G401 (cell line): ENCODE results near the gene CA7. TPM values are rescaled to one million over a fixed set of nuclear protein-coding genes. Genes with fewer than 3 reads are reported as not detected.
"Not testable (repeated sequence)": the region's sequence is repeated elsewhere in the genome, so short reads cannot be mapped to it uniquely, and the experiment has no call there.

Experiments
- DNase-seq: peaks from one replicate; pipeline ENCODE4 v3.0.0-alpha.2; 2015; ENCODE audit warnings: low spot score
- in situ Hi-C: cut with HindIII; loops from 2 replicates; pipeline ENCODE4 v1.10.0; 2016; ENCODE audit warnings: low sequenced_read_pairs, mixed read lengths
- total RNA-seq: library from RNA; depleted of rRNA; stranded (reverse); fragments of >200 nt; shearing (Covaris generic); gene quantifications from 2 replicates; pipeline ENCODE4 v1.2.3, GENCODE V29; 2014

Gene CA7
- total RNA-seq, 1 experiment from 2014 or later: not detected

DNA sequence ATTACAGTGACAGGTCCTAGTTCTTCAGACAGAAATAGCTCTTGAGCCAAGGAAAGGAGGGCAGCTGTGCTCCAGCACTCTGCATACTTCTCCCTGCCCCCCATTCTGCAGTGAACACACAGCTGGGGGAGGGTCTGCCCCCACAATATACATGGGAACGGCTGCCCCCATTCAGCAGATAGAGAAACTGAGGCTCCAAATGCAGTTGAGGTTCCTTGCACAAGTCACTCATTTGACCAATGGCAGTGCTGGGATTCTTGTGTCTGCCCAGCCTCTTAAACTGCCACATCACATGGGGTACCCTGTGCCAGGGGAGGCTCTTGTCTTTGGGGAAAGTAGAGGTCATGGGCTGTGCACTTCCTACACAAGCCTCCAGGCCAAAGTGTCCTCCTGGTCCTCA lies 25.2 kb downstream of the CA7 start:
- in situ Hi-C loops: no loop called here
- no peak for DNase-seq

- in situ Hi-C loops, DNase-seq: not testable (repeated sequence)
Observed at GRCh38 chr16:66871363-66871762, 27.1 kb downstream of the CA7 start.

- in situ Hi-C loops: no loop called here
Observed at GRCh38 chr16:66871840-66872239, 27.6 kb downstream of the CA7 start.

DNA sequence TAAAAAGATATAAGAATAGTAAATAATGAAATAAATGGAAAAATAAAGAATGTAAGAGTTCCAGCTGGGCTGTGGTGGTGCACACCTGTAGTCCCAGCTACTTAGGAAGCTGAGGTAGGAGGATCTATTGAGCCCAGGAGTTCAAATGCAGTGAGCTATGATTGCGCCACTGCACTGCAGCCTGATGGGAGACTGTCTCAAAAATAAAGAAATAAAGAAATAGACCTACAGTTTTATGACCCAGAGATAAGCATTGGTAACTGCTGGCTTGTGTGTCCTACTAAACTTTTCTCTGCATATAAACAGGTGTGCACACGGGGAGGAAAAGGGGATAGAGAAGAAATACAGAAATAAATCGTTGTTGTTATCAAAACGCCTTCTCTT lies 28.3 kb downstream of the CA7 start:
- in situ Hi-C loops: no loop called here

More at GRCh38 chr16:66871840-66872239, 27.6 kb downstream of the CA7 start:
- no peak for DNase-seq

DNA sequence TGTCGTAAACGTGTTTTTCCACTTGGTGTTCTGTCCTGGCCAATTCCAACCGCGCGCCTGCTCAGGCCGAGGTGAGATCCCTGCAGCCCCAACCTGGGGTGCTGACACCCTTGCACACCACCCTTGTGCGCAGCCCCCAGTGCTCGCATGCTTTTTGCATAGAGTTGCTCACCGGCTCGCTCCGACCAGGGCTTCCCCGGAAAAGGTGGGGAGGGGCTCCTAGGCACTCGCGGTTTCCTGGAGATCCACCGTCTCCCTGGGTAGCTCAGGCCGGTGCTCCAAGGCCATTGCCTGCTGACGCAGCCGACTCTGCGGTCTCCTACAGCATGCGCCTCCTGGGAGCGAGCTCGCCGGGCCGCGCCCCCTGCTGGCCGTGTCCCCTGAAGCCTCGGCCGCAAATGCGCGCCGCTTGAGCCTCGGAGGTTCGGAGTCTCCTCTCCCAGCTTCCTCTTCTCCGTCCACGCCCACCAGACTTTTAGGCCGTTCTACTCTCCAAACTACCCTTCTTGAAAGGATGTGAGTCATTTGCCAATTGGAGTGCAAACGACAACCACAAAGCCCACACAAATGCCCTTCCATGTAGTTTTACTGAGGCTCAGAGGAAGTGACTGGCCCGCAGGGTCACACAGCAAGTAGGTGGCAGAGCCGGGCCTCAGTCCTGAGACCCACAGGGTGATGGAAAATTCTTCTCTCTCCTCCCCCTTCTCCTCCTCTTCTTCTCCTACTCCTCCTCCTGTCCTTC lies 28.9 kb downstream of the CA7 start:
- in situ Hi-C loops: no loop called here
- DNase-seq: peak; percentile 85

More for the DNA sequence above, 28.3 kb downstream of the CA7 start:
- peak; percentile 28 for DNase-seq

GRCh38 chr16:66873685-66874055 lies 29.5 kb downstream of the CA7 start:
- DNase-seq: no peak
- in situ Hi-C loops: no loop called here

GRCh38 chr16:66874079-66874775 lies 30.0 kb downstream of the CA7 start:
- DNase-seq: no peak
- in situ Hi-C loops: no loop called here

DNA sequence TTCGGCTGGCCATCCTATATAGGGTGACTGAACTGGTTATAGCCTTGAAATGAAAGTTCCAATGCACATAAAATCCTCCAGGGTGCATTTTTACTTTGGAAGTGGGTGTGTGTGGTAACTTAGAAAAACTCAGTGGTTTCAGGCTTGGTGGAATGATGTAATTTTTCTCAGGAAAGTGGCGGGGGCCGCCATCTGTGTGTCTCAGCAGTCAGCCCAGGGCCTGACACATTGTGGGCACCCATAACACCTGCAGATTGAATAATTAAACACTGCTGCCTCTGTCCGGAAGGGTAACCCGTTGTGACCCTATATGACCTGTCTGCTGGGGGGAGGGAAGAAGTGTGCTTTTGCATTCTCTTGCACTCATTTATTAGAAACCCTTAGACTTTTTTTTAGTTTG lies 33.9 kb downstream of the CA7 start:
- DNase-seq: no peak
- in situ Hi-C loops: no loop called here

GRCh38 chr16:66880288-66881013 lies 36.2 kb downstream of the CA7 start, which contains the start of gene PDP2:
PDP2 (plus strand) TSS chr16:66880515; CDS start chr16:66884285, 3,770 bp downstream.
- in situ Hi-C loops: no loop called here
- DNase-seq: peak; percentile 98

- in situ Hi-C loops: no loop called here
- DNase-seq: no peak
Observed at GRCh38 chr16:66881014-66881417, 36.8 kb downstream of the CA7 start.

DNA sequence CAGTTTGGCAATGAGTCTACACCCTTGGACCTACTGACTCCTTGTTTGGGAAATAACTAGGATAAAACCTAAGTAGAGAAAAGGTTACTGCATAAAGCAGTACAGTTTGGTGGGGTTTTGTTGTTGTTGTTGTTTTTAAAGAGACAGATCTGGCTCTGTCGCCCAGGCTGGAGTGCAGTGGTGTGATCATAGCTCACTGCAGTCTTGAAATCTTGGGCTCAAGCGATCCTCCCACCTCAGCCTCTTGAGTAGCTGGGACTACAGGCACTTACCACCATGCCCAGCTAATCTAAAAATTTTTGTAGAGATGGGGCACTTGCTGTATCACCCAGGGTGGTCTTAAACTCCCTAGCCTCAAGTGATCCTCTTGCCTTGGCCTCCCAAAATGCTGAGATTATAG lies 37.3 kb downstream of the CA7 start:
- in situ Hi-C loops: no loop called here
- no peak for DNase-seq

DNA sequence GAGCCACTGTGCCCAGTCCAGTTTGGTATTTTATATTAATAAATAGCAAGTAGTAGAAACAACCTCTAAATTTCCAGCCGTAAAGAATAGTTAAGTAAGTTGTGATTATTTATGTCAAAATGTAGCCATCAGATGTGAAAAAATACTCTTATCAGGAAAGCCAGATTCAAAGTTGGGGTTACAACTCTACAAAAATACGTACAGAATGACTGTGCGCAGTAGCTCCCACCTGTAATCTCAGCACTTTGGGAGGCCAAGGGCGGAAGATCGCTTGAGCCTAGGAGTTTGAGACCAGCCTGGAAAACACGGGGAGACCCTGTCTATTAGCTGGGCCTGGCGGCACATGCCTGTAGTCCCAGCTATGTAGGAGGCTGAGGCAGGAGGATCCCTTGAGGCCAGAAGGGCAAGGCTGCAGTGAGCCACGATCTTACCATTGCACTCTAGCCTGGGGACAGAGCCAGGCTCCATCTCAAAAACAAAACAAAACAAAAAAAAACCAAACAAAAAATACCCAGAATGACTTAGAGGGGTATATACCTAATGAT lies 37.8 kb downstream of the CA7 start:
- no peak for DNase-seq
- in situ Hi-C loops: no loop called here

- DNase-seq: no peak
- in situ Hi-C loops: no loop called here
Observed at GRCh38 chr16:66882702-66883101, 38.5 kb downstream of the CA7 start.

- DNase-seq: no peak
- in situ Hi-C loops: no loop called here
Observed at GRCh38 chr16:66885491-66885890, 41.3 kb downstream of the CA7 start.

DNA sequence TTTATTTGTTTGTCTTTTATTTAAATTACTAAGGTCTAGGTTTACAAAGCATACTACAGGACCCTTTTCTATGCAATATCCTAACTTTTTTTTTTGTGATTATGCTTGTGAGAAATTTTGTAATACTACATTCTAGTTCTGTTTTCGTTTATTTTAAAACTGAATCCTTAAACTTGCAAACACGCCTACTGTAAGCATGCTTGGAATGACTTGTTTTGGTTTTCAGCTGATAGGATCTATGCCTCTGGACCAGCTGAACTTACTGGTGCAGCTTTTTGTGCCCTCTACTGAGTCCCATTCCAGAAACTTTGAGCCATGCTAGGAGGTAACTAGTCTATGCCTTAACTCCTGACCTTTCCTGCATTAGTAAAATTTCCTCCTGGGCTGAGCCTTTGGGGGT lies 42.1 kb downstream of the CA7 start:
- in situ Hi-C loops: no loop called here
- DNase-seq: no peak

DNA sequence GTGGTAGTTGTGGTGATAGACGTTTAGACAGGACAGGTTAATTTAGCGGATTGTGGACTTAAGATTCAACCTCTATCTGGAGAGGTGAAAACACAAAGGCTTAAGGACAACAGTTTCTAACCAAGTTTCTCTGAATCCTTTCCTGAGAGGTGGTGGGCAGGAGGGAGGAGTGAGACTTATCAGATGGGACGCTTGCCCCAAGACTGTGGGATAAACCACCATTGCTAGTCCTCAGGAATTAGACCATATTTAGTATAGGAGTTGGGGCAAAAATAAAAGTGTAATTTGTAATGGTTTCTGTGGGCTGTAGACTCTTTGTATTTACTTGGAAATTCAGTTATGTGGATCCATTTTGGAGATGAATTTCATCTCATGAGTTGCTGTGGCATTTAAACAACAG lies 42.7 kb downstream of the CA7 start:
- DNase-seq: no peak
- in situ Hi-C loops: no loop called here

- DNase-seq: no peak
- in situ Hi-C loops: no loop called here
Observed at GRCh38 chr16:66888647-66889615, 44.7 kb downstream of the CA7 start.

DNA sequence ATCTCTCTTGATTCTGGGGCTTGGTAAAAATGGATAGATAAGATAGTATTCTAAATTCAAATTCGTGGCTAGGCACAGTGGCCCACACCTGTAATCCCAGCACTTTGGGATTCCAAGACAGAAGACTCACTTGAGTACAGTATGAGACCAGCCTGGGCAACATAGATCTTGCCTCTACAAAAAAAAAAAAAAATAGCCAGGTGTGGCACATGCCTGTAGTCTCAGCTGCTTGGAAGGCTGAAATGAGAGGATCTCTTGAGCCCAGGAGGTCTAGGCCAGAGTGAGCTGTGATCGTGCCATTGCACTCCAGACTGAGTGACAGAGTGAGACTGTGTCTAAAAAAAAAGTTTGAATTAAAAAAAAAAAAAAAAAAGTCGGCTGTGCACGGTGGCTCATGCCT lies 45.4 kb downstream of the CA7 start:
- no peak for DNase-seq
- in situ Hi-C loops: no loop called here

- in situ Hi-C loops: no loop called here
- no peak for DNase-seq
Observed at GRCh38 chr16:66890799-66891198, 46.6 kb downstream of the CA7 start.
